GM23338 (cell line): ENCODE measurements around the gene RET. TPM values are rescaled to one million over a fixed set of nuclear protein-coding genes. Genes with fewer than 3 reads are reported as not detected.

Experiments
- ATAC-seq: fragments of 200-7000 bp; cut with Tn5 transposase; 3 replicates; pipeline ENCODE4 v1.9.1; 2020
- DNase-seq: peaks from one replicate; pipeline ENCODE4 v3.0.0-alpha.2; 2015; ENCODE audit warnings: low spot score
- H2AFZ ChIP-seq: fragments of 200-600 bp; sonication (generic); 2 replicates; pipeline ENCODE4 v1.8.0; 2016; ENCODE audit warnings: antibody characterized with exemption, mild to moderate bottlenecking, moderate library complexity
- H3F3A ChIP-seq: fragments of 200-600 bp; sonication (generic); replicated peaks from 2 replicates; pipeline ENCODE4 v1.8.0; 2017; ENCODE audit warnings: antibody characterized with exemption, mixed run types, low read depth
- H3K27ac ChIP-seq: fragments of 200-600 bp; sonication (generic); 2 replicates; pipeline ENCODE4 v1.6.1; 2016; ENCODE audit warnings: low read depth
- H3K27me3 ChIP-seq: fragments of 200-600 bp; sonication (generic); 2 replicates; pipeline ENCODE4 v1.8.0; 2016; ENCODE audit warnings: mild to moderate bottlenecking, mixed run types, moderate library complexity; ENCODE audit not compliant: insufficient read depth
- H3K36me3 ChIP-seq: fragments of 200-600 bp; sonication (generic); 2 replicates; pipeline ENCODE4 v1.8.0; 2016; ENCODE audit warnings: mild to moderate bottlenecking; ENCODE audit not compliant: insufficient read depth
- H3K4me1 ChIP-seq: fragments of 200-600 bp; sonication (generic); 2 replicates; pipeline ENCODE4 v1.8.0; 2016; ENCODE audit warnings: mild to moderate bottlenecking, moderate library complexity; ENCODE audit not compliant: insufficient read depth
- H3K4me2 ChIP-seq: fragments of 200-600 bp; sonication (generic); 2 replicates; pipeline ENCODE4 v1.7.1; 2017; ENCODE audit warnings: mixed run types
- H3K4me3 ChIP-seq: fragments of 200-600 bp; sonication (generic); 2 replicates; pipeline ENCODE4 v1.6.1; 2016; ENCODE audit warnings: mixed run types
- H3K79me2 ChIP-seq: fragments of 200-600 bp; sonication (generic); replicated peaks from 2 replicates; pipeline ENCODE4 v1.8.0; 2017; ENCODE audit warnings: mild to moderate bottlenecking; ENCODE audit not compliant: insufficient read depth
- H3K9me2 ChIP-seq: fragments of 200-600 bp; sonication (generic); 2 replicates; pipeline ENCODE4 v1.8.0; 2017; ENCODE audit not compliant: insufficient read depth
- H4K20me1 ChIP-seq: fragments of 200-600 bp; sonication (generic); replicated peaks from 2 replicates; pipeline ENCODE4 v1.8.0; 2017; ENCODE audit warnings: mild to moderate bottlenecking; ENCODE audit not compliant: insufficient read depth
- H3K27ac Mint-ChIP-seq: 2 replicates; pipeline ENCODE4 v1.8.0; 2020; ENCODE audit warnings: inconsistent platforms, mild to moderate bottlenecking, moderate library complexity, mixed read lengths
- H3K27me3 Mint-ChIP-seq: 3 replicates; pipeline ENCODE4 v1.8.0; 2022; ENCODE audit warnings: low read depth, mild to moderate bottlenecking, moderate library complexity, mixed read lengths, inconsistent platforms; ENCODE audit not compliant: insufficient read depth, poor library complexity
- H3K36me3 Mint-ChIP-seq: 3 replicates; pipeline ENCODE4 v1.8.0; 2021; ENCODE audit warnings: low read depth, mild to moderate bottlenecking, inconsistent platforms, moderate library complexity, mixed read lengths
- H3K4me1 Mint-ChIP-seq: 3 replicates; pipeline ENCODE4 v1.8.0; 2020; ENCODE audit warnings: mild to moderate bottlenecking, inconsistent platforms, mixed read lengths
- H3K4me3 Mint-ChIP-seq: 3 replicates; pipeline ENCODE4 v1.8.0; 2021; ENCODE audit warnings: moderate library complexity, mild to moderate bottlenecking, inconsistent platforms, mixed read lengths
- H3K9me3 Mint-ChIP-seq: 3 replicates; pipeline ENCODE4 v1.8.0; 2020; ENCODE audit warnings: moderate library complexity, mild to moderate bottlenecking, inconsistent platforms, mixed read lengths
- CREB1 ChIP-seq: fragments of 250-450 bp; sonication (Bioruptor Pico); IDR thresholded peaks from 2 replicates; pipeline ENCODE4 v1.5.0; 2020; ENCODE audit warnings: low read depth, mild to moderate bottlenecking, moderate library complexity
- EZH2 ChIP-seq: fragments of 200-600 bp; sonication (generic); IDR thresholded peaks from one replicate; pipeline ENCODE4 v1.8.0; 2017; ENCODE audit warnings: antibody characterized with exemption, mild to moderate bottlenecking, low read depth; ENCODE audit not compliant: unreplicated experiment
- EZH2phosphoT487 ChIP-seq: fragments of 200-600 bp; sonication (generic); IDR thresholded peaks from one replicate; pipeline ENCODE4 v1.8.1; 2018; ENCODE audit warnings: antibody characterized with exemption; ENCODE audit not compliant: unreplicated experiment
- JUNB ChIP-seq: IDR thresholded peaks from one replicate; pipeline ENCODE4 v1.6.1; 2016; ENCODE audit warnings: antibody characterized with exemption; ENCODE audit not compliant: unreplicated experiment
- NANOG ChIP-seq: IDR thresholded peaks from 2 replicates; pipeline ENCODE4 v1.6.1; 2016; ENCODE audit warnings: antibody characterized with exemption, borderline replicate concordance
- POLR2AphosphoS5 ChIP-seq: IDR thresholded peaks from 2 replicates; pipeline ENCODE4 v1.6.1; 2016; ENCODE audit warnings: antibody characterized with exemption, low read depth
- STAT1 ChIP-seq: IDR thresholded peaks from one replicate; pipeline ENCODE4 v1.6.1; 2016; ENCODE audit warnings: antibody characterized with exemption; ENCODE audit not compliant: unreplicated experiment
- ZNF114 ChIP-seq: fragments of 250-450 bp; sonication (Bioruptor Pico); IDR thresholded peaks from 2 replicates; pipeline ENCODE4 v1.5.0; 2020; ENCODE audit warnings: mild to moderate bottlenecking, moderate library complexity
- ZNF331 ChIP-seq: fragments of 250-450 bp; sonication (Bioruptor Pico); IDR thresholded peaks from 2 replicates; pipeline ENCODE4 v1.5.0; 2020; ENCODE audit warnings: low read depth, mild to moderate bottlenecking, moderate library complexity
- ZNF462 ChIP-seq: fragments of 250-450 bp; sonication (Bioruptor Pico); IDR thresholded peaks from 2 replicates; pipeline ENCODE4 v1.5.0; 2020; ENCODE audit warnings: mild to moderate bottlenecking, moderate library complexity
- polyA plus RNA-seq: library from polyadenylated mRNA; unstranded; fragments of >200 nt; fragmentation: Nextera tagmentation; extraction: Ambion mirVana; gene quantifications from 2 replicates; pipeline ENCODE4 v1.2.1, GENCODE V29; 2016
- total RNA-seq: library from RNA; depleted of rRNA; stranded (reverse); fragments of >200 nt; shearing (Covaris generic); gene quantifications from 2 replicates; pipeline ENCODE4 v1.2.3, GENCODE V29; 2014
- TF ChIP-seq, protein P1 (sequence below), 2 experiments: fragments of 200-600 bp in 1 of 2; sonication (generic) in 1 of 2; conservative IDR thresholded peaks; 2 replicates each; pipeline versions ENCODE4 v1.5.1 to v1.6.1; 2016 to 2017; ENCODE audit warnings: antibody characterized with exemption in 2 of 2, low read depth in 2 of 2, mild to moderate bottlenecking in 2 of 2, moderate library complexity in 1 of 2
- TF ChIP-seq, protein P2 (sequence below): IDR thresholded peaks from 2 replicates; pipeline ENCODE4 v1.6.1; 2016; ENCODE audit warnings: antibody characterized with exemption
- TF ChIP-seq, protein P3 (sequence below): IDR thresholded peaks from one replicate; pipeline ENCODE4 v1.6.1; 2018; ENCODE audit warnings: antibody characterized with exemption; ENCODE audit not compliant: unreplicated experiment

Gene RET
- total and polyA plus RNA-seq, 2 experiments from 2014 or later = 5.5 to 9.8 TPM

GRCh38 chr10:43064331-43065075 is 12.4 kb upstream of the RET start:
- peak; percentile 73 for ATAC-seq
- Histone ChIP-seq H2AFZ (no peak overlapping the region), H3K4me2 (no peak overlapping the region), H4K20me1 (no peaks in the 10 kb centered on the region), H3K9me2 (no peaks in the 10 kb centered on the region), H3F3A (no peaks in the 10 kb centered on the region), H3K4me3 (no peak overlapping the region), H3K27me3 (no peaks in the 10 kb centered on the region), H3K27ac (no peak overlapping the region), H3K79me2 (no peaks in the 10 kb centered on the region), H3K4me1 (no peaks in the 10 kb centered on the region), H3K36me3 (no peaks in the 10 kb centered on the region)
- peaks cover 11% of the 10 kb centered on the region for H3K27me3 Mint-ChIP-seq
- no peak for TF ChIP-seq NANOG
- TF ChIP-seq POLR2AphosphoS5 = no peak
- TF ChIP-seq, protein P1, sequence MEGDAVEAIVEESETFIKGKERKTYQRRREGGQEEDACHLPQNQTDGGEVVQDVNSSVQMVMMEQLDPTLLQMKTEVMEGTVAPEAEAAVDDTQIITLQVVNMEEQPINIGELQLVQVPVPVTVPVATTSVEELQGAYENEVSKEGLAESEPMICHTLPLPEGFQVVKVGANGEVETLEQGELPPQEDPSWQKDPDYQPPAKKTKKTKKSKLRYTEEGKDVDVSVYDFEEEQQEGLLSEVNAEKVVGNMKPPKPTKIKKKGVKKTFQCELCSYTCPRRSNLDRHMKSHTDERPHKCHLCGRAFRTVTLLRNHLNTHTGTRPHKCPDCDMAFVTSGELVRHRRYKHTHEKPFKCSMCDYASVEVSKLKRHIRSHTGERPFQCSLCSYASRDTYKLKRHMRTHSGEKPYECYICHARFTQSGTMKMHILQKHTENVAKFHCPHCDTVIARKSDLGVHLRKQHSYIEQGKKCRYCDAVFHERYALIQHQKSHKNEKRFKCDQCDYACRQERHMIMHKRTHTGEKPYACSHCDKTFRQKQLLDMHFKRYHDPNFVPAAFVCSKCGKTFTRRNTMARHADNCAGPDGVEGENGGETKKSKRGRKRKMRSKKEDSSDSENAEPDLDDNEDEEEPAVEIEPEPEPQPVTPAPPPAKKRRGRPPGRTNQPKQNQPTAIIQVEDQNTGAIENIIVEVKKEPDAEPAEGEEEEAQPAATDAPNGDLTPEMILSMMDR (conservative IDR thresholded peaks at IDR 0.05; ENCODE audit: low read depth in 2 of 2) = no peak
- TF ChIP-seq ZNF331 (CRISPR knock-in tag) = no peak
- no peak for TF ChIP-seq CREB1
- TF ChIP-seq JUNB = no peak
- no peak for TF ChIP-seq ZNF462 (CRISPR knock-in tag)
- TF ChIP-seq, protein P2, sequence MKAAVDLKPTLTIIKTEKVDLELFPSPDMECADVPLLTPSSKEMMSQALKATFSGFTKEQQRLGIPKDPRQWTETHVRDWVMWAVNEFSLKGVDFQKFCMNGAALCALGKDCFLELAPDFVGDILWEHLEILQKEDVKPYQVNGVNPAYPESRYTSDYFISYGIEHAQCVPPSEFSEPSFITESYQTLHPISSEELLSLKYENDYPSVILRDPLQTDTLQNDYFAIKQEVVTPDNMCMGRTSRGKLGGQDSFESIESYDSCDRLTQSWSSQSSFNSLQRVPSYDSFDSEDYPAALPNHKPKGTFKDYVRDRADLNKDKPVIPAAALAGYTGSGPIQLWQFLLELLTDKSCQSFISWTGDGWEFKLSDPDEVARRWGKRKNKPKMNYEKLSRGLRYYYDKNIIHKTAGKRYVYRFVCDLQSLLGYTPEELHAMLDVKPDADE = no peak
- no peak for TF ChIP-seq ZNF114 (CRISPR knock-in tag)
- no peak for TF ChIP-seq STAT1
- TF ChIP-seq, protein P3, sequence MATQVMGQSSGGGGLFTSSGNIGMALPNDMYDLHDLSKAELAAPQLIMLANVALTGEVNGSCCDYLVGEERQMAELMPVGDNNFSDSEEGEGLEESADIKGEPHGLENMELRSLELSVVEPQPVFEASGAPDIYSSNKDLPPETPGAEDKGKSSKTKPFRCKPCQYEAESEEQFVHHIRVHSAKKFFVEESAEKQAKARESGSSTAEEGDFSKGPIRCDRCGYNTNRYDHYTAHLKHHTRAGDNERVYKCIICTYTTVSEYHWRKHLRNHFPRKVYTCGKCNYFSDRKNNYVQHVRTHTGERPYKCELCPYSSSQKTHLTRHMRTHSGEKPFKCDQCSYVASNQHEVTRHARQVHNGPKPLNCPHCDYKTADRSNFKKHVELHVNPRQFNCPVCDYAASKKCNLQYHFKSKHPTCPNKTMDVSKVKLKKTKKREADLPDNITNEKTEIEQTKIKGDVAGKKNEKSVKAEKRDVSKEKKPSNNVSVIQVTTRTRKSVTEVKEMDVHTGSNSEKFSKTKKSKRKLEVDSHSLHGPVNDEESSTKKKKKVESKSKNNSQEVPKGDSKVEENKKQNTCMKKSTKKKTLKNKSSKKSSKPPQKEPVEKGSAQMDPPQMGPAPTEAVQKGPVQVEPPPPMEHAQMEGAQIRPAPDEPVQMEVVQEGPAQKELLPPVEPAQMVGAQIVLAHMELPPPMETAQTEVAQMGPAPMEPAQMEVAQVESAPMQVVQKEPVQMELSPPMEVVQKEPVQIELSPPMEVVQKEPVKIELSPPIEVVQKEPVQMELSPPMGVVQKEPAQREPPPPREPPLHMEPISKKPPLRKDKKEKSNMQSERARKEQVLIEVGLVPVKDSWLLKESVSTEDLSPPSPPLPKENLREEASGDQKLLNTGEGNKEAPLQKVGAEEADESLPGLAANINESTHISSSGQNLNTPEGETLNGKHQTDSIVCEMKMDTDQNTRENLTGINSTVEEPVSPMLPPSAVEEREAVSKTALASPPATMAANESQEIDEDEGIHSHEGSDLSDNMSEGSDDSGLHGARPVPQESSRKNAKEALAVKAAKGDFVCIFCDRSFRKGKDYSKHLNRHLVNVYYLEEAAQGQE = no peak
- TF ChIP-seq EZH2phosphoT487 = no peak
- no peak for TF ChIP-seq EZH2
- peak; percentile 18 for DNase-seq
- no peaks in the 10 kb centered on the region; the same call in 2 of the 3 replicates for H3K9me3 Mint-ChIP-seq
- H3K4me1 Mint-ChIP-seq = peaks cover 7% of the 10 kb centered on the region
- no peak overlapping the region for H3K27ac Mint-ChIP-seq
- no peaks in the 10 kb centered on the region; the same call in 2 of the 3 replicates for H3K36me3 Mint-ChIP-seq
- no peak overlapping the region for H3K4me3 Mint-ChIP-seq
